HEK293 (cell line): ENCODE results near the gene NLGN4Y.

Source experiments
- CTCF ChIA-PET: fragments of 350-600 bp; formaldehyde crosslinking; extraction: SDS; loops from one replicate; lab custom pipeline; 2021; ENCODE audit warnings: antibody characterized with exemption; lab: Yijun Ruan, JAX
- POLR2A ChIA-PET: fragments of 300-600 bp; formaldehyde crosslinking; extraction: SDS; loops from one replicate; lab custom pipeline; 2020; ENCODE audit warnings: antibody characterized with exemption, inconsistent platforms; lab: Yijun Ruan, JAX
- H3K27ac ChIP-seq: fragments of 200-500 bp; sonication (Bioruptor generic); 2 replicates; pipeline ENCODE4 v1.5.1; 2014; ENCODE audit warnings: low read depth, low read length, control low read depth, inconsistent platforms; ENCODE audit errors: extremely low read depth
- H3K36me3 ChIP-seq, 2 experiments: fragments of 200-500 bp in 1 of 2; sonication (Bioruptor generic) in 1 of 2; 1 replicate in 1 of 2; 2 replicates in 1 of 2; pipeline ENCODE4 v1.5.1; 2014 to 2017; ENCODE audit warnings: inconsistent platforms in 2 of 2, low read length in 2 of 2; ENCODE audit not compliant: control insufficient read depth in 2 of 2, insufficient read depth in 1 of 2
- H3K4me1 ChIP-seq: fragments of 200-500 bp; sonication (Bioruptor generic); 2 replicates; pipeline ENCODE4 v1.5.1; 2014; ENCODE audit warnings: mild to moderate bottlenecking, low read length, inconsistent platforms; ENCODE audit not compliant: control insufficient read depth, insufficient read depth
- H3K4me3 ChIP-seq: 2 replicates; pipeline ENCODE4 v1.5.1; 2011; ENCODE audit warnings: low read depth, mild to moderate bottlenecking, control low read depth, low read length, moderate library complexity
- H3K9me3 ChIP-seq: fragments of 200-500 bp; sonication (Bioruptor generic); 2 replicates; pipeline ENCODE4 v1.5.1; 2014; ENCODE audit warnings: low read depth, low read length, inconsistent platforms; ENCODE audit not compliant: control insufficient read depth, insufficient read depth
- EGR2 ChIP-seq: fragments of 450-650 bp; formaldehyde crosslinking; IDR thresholded peaks from 2 replicates; pipeline ENCODE4 v1.5.1; 2016; ENCODE audit warnings: low read depth, missing biosample characterization, missing genetic modification characterization
- HOXD13 ChIP-seq: sonication (generic); formaldehyde crosslinking; IDR thresholded peaks from 2 replicates; pipeline ENCODE4 v1.8.0; 2022; ENCODE audit warnings: missing genetic modification reagents, borderline replicate concordance
- IKZF3 ChIP-seq: fragments of 450-650 bp; IDR thresholded peaks from 2 replicates; pipeline ENCODE4 v1.5.0; 2018; ENCODE audit warnings: missing biosample characterization, mild to moderate bottlenecking, missing genetic modification characterization, moderate library complexity
- KLF1 ChIP-seq: fragments of 450-650 bp; formaldehyde crosslinking; IDR thresholded peaks from 2 replicates; pipeline ENCODE4 v1.5.1; 2016; ENCODE audit warnings: missing biosample characterization, missing genetic modification characterization
- RBAK ChIP-seq: fragments of 450-650 bp; formaldehyde crosslinking; IDR thresholded peaks from 2 replicates; pipeline ENCODE4 v1.5.1; 2016; ENCODE audit warnings: missing biosample characterization, missing genetic modification characterization
- SETDB1 ChIP-seq: IDR thresholded peaks from one replicate; pipeline ENCODE4 v1.6.1; 2017; ENCODE audit warnings: mild to moderate bottlenecking, low read length, moderate library complexity, mixed read lengths; ENCODE audit not compliant: insufficient read length
- YY2 ChIP-seq: fragments of 450-650 bp; formaldehyde crosslinking; IDR thresholded peaks from 2 replicates; pipeline ENCODE4 v1.5.1; 2016; ENCODE audit warnings: missing biosample characterization, missing genetic modification characterization
- ZBTB1 ChIP-seq: fragments of 450-650 bp; formaldehyde crosslinking; IDR thresholded peaks from 2 replicates; pipeline ENCODE4 v1.5.1; 2016; ENCODE audit warnings: missing biosample characterization, missing genetic modification characterization
- ZEB2 ChIP-seq: fragments of 450-650 bp; formaldehyde crosslinking; IDR thresholded peaks from 2 replicates; pipeline ENCODE4 v1.5.1; 2016; ENCODE audit warnings: missing biosample characterization, missing genetic modification characterization
- ZNF133 ChIP-seq: fragments of 450-650 bp; formaldehyde crosslinking; IDR thresholded peaks from 2 replicates; pipeline ENCODE4 v1.5.1; 2016; ENCODE audit warnings: missing biosample characterization, missing genetic modification characterization
- ZNF18 ChIP-seq: fragments of 450-650 bp; formaldehyde crosslinking; IDR thresholded peaks from 2 replicates; pipeline ENCODE4 v1.5.1; 2016; ENCODE audit warnings: missing biosample characterization, missing genetic modification characterization
- ZNF19 ChIP-seq: fragments of 450-650 bp; formaldehyde crosslinking; IDR thresholded peaks from 2 replicates; pipeline ENCODE4; 2016; ENCODE audit warnings: missing biosample characterization, missing genetic modification characterization, low read depth
- ZNF2 ChIP-seq: fragments of 450-650 bp; formaldehyde crosslinking; IDR thresholded peaks from 2 replicates; pipeline ENCODE4 v1.5.1; 2016; ENCODE audit warnings: missing biosample characterization, missing genetic modification characterization
- ZNF223 ChIP-seq: fragments of 450-650 bp; formaldehyde crosslinking; IDR thresholded peaks from 2 replicates; pipeline ENCODE4 v1.5.1; 2016; ENCODE audit warnings: missing biosample characterization, missing genetic modification characterization
- ZNF37A ChIP-seq: fragments of 450-650 bp; IDR thresholded peaks from 2 replicates; pipeline ENCODE4 v1.5.1; 2018; ENCODE audit warnings: missing biosample characterization, missing genetic modification characterization
- ZNF449 ChIP-seq: fragments of 450-650 bp; formaldehyde crosslinking; IDR thresholded peaks from 2 replicates; pipeline ENCODE4 v1.5.1; 2017; ENCODE audit warnings: missing biosample characterization, mild to moderate bottlenecking, missing genetic modification characterization, moderate library complexity
- ZNF624 ChIP-seq: fragments of 450-650 bp; formaldehyde crosslinking; IDR thresholded peaks from 2 replicates; pipeline ENCODE4 v1.5.1; 2017; ENCODE audit warnings: missing biosample characterization, missing genetic modification characterization
- ZNF639 ChIP-seq: fragments of 450-650 bp; formaldehyde crosslinking; IDR thresholded peaks from 2 replicates; pipeline ENCODE4 v1.5.1; 2016; ENCODE audit warnings: missing biosample characterization, missing genetic modification characterization
- ZNF654 ChIP-seq: fragments of 450-650 bp; formaldehyde crosslinking; IDR thresholded peaks from 2 replicates; pipeline ENCODE4 v1.5.1; 2016; ENCODE audit warnings: low read depth, missing biosample characterization, missing genetic modification characterization
- ZNF660 ChIP-seq: fragments of 450-650 bp; IDR thresholded peaks from 2 replicates; pipeline ENCODE4 v1.5.1; 2018; ENCODE audit warnings: missing biosample characterization, mild to moderate bottlenecking, missing genetic modification characterization
- ZNF830 ChIP-seq: fragments of 450-650 bp; IDR thresholded peaks from 2 replicates; pipeline ENCODE4 v1.5.0; 2018; ENCODE audit warnings: missing biosample characterization, missing genetic modification characterization, low read depth, mild to moderate bottlenecking, moderate library complexity
- ZSCAN18 ChIP-seq: fragments of 450-650 bp; formaldehyde crosslinking; IDR thresholded peaks from 2 replicates; pipeline ENCODE4 v1.5.1; 2016; ENCODE audit warnings: missing biosample characterization, missing genetic modification characterization
- TF ChIP-seq, protein P1 (sequence below): fragments of 450-650 bp; formaldehyde crosslinking; IDR thresholded peaks from 2 replicates; pipeline ENCODE4 v1.5.1; 2016; ENCODE audit warnings: missing biosample characterization, missing genetic modification characterization
- TF ChIP-seq, protein P2 (sequence below): fragments of 450-650 bp; formaldehyde crosslinking; IDR thresholded peaks from 2 replicates; pipeline ENCODE4 v1.5.1; 2016; ENCODE audit warnings: missing biosample characterization, missing genetic modification characterization

Gene NLGN4Y

GRCh38 chrY:14522379-14522950 lies 1.9 kb upstream of the NLGN4Y start:
- no peak overlapping the region for H3K27ac ChIP-seq
- no peaks in the 10 kb centered on the region for H3K36me3 ChIP-seq
- no peaks in the 10 kb centered on the region for H3K4me1 ChIP-seq
- ChIA-PET POLR2A (no interaction called here), CTCF (no interaction called here)
- TF ChIP-seq ZNF223 (tag by site-specific recombination) (no peak), ZNF660 (tag by site-specific recombination) (no peak), ZNF133 (tag by site-specific recombination) (no peak), KLF1 (no peak), HOXD13 (CRISPR knock-in tag) (no peak), ZSCAN18 (tag by site-specific recombination) (no peak), ZNF19 (tag by site-specific recombination) (no peak), ZNF2 (tag by site-specific recombination) (no peak), EGR2 (no peak)
- TF ChIP-seq, protein P1, sequence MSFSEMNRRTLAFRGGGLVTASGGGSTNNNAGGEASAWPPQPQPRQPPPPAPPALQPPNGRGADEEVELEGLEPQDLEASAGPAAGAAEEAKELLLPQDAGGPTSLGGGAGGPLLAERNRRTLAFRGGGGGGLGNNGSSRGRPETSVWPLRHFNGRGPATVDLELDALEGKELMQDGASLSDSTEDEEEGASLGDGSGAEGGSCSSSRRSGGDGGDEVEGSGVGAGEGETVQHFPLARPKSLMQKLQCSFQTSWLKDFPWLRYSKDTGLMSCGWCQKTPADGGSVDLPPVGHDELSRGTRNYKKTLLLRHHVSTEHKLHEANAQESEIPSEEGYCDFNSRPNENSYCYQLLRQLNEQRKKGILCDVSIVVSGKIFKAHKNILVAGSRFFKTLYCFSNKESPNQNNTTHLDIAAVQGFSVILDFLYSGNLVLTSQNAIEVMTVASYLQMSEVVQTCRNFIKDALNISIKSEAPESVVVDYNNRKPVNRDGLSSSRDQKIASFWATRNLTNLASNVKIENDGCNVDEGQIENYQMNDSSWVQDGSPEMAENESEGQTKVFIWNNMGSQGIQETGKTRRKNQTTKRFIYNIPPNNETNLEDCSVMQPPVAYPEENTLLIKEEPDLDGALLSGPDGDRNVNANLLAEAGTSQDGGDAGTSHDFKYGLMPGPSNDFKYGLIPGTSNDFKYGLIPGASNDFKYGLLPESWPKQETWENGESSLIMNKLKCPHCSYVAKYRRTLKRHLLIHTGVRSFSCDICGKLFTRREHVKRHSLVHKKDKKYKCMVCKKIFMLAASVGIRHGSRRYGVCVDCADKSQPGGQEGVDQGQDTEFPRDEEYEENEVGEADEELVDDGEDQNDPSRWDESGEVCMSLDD: no peak
- no peaks in the 10 kb centered on the region for H3K9me3 ChIP-seq
- no peak overlapping the region for H3K4me3 ChIP-seq

DNA sequence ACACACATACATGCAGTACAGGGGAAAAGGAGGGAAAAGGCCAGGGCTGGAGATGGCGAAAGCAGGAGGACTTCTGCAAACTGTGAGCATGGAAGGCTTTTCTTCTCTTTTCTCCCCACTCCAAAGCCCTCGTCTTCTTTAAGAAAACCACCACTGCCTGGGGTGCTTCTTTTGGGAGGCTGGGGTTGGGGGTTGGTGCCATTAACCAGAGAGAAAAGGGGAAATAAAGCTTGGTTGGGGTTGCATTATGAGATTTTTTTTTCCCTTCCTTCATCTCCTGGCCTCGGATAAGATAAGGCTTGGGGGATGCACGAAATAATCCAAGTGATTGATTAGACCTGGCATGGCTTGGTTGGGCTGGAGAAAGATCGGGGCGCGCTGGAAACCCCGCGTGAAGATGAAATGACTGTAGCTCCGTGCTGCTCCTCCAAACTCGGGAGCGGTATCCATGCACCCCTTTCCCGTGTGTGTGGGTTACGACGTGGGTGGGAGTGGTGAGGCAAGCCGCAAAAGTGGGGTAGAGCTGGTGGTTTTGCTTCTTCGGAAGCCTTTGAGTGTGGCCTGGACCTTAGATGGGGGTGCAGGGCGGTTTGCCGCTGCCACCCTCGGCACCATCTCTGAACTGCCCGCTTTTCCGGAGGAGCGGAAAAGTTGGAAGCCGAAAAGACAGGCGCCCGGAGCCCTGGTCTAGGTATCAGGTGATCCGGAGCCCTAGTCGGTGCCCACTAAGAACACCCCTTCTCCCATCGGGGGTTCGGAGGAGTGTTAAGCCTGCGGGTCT lies 648 bp upstream of the NLGN4Y start:
- Histone ChIP-seq H3K36me3 (no peaks in the 10 kb centered on the region), H3K9me3 (no peaks in the 10 kb centered on the region), H3K27ac (no peak overlapping the region), H3K4me1 (no peaks in the 10 kb centered on the region), H3K4me3 (no peak overlapping the region)
- ChIA-PET POLR2A (no interaction called here), CTCF (no interaction called here)
- no peak for TF ChIP-seq ZBTB1 (tag by site-specific recombination)
- TF ChIP-seq ZNF223 (tag by site-specific recombination): no peak
- no peak for TF ChIP-seq YY2 (tag by site-specific recombination)
- TF ChIP-seq ZNF449: no peak
- TF ChIP-seq ZEB2 (tag by site-specific recombination): no peak
- no peak for TF ChIP-seq ZNF639
- TF ChIP-seq ZNF624: no peak
- no peak for TF ChIP-seq RBAK (tag by site-specific recombination)
- no peak for TF ChIP-seq ZNF37A (tag by site-specific recombination)
- TF ChIP-seq, protein P2, sequence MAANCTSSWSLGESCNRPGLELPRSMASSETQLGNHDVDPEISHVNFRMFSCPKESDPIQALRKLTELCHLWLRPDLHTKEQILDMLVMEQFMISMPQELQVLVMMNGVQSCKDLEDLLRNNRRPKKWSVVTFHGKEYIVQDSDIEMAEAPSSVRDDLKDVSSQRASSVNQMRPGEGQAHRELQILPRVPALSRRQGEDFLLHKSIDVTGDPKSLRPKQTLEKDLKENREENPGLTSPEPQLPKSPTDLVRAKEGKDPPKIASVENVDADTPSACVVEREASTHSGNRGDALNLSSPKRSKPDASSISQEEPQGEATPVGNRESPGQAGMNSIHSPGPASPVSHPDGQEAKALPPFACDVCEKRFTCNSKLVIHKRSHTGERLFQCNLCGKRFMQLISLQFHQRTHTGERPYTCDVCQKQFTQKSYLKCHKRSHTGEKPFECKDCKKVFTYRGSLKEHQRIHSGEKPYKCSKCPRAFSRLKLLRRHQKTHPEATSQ (tag by site-specific recombination): no peak
- no peak for TF ChIP-seq ZNF654
- no peak for TF ChIP-seq ZNF18 (tag by site-specific recombination)
- no peak for TF ChIP-seq ZNF830 (tag by site-specific recombination)
- TF ChIP-seq IKZF3 (tag by site-specific recombination): no peak
- no peak for TF ChIP-seq SETDB1
